ELR (cell line): ENCODE measurements around the gene BBC3.
A peak's percentile ranks its signal among the peaks of the same experiment; 100 is the strongest.
"Not testable (repeated sequence)": the region's sequence is repeated elsewhere in the genome, so short reads cannot be mapped to it uniquely, and the experiment has no call there.

ENCODE experiments used
- DNase-seq: peaks from one replicate; pipeline ENCODE4 v3.0.0-alpha.2; 2015; ENCODE audit warnings: low read depth

BBC3 gene

DNA sequence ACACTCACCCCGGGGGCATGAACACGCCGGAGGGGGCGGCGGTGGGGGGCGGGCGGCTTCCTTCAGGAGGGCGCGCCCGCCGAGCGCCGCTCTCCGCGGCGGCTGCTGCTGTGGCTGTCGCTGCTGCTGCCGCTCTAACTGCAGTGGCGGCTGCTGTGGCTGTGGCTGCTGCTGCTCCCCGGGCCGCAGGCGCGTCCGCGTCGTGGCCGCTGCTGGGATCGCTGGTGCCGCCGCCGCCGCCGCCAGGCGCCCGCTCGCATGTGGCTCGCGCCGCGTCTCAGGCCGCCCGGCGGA is at the start of gene BBC3:
BBC3 (minus strand) TSS at position 279 of the 294 bp plus-strand sequence. CDS start 2,768 bp downstream, outside the sequence.
- DNase-seq: no peak

DNA sequence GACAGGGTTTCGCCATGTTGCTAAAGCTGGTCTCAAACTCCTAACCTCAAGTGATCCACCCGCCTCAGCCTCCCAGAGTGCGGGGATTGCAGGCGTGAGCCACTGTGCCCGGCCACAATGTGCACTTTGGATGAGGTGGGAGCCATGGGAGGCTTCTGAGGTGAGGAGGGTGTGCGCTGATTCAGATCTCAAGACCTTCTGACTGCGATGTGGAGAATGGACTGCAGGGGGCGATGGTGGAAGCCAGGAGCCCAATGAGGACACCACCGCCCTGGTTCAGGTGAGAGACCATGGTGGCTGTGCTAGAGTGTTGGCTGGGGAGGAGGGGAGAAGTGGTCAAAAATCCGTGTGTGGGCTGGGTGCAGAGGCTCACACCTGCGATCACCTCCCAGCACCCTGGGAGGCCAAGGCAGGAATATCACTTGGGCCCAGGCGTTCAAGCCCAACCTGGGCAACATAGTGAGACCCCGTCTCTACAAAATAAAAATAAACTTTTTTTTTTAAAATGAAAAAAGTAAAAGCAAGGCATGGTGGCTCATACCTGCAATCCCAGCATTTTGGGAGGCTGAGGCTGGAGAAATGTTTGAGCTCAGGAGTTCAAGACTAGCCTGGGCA is 49.3 kb upstream of the BBC3 start:
- peak; percentile 56 for DNase-seq

DNA sequence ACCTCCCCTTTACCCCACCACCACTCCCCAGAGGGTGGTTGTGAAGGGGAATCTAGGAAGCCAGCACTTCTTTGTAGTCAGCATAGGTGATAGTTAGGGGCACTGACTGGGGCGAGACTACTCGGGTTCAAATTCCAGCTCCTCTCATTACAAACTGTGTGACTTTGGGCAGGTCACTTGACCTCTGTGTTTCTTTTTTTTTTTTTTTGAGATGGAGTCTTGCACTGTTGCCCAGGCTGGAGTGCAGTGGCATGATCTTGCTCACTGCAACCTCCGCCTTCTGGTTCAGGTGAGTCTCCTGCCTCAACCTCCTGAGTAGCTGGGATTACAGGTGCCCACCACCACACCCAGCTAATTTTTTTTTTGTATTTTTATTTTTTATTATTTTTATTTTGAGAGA is 45.5 kb upstream of the BBC3 start:
- DNase-seq: not testable (repeated sequence)

DNA sequence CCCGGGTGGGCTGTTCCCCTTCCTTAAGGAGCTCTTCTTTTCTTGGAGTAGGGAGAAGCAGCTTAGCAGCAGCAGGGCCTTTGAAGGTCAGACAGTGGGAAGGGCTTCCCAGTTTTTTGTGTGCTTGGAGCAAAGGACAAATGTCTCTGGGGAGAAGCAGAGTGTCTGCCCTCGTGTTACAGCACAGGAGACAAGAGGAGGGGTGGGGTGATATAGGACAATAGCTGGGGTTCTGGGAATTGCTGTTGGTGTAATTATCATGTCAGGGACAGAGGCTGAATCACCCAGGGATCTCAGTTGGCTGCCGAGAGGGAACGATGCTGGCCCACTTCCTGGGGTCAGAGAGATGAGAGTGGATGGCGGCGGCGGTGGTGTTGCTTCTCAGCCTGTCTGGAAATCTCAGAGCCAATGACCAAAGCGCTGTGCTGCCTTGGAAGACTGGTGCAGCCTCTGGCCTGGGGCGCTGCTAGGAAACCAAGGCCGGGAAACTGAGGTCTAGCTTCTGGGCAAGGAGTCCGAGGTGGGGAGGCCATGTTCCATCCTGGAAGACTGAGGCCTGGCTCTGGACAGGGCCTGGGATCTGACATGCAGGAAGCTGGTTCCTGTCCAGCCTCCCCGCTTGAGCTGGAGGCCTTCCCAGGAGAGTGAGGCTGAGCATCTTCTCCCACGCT is 44.9 kb upstream of the BBC3 start:
- DNase-seq: peak; percentile 42

DNA sequence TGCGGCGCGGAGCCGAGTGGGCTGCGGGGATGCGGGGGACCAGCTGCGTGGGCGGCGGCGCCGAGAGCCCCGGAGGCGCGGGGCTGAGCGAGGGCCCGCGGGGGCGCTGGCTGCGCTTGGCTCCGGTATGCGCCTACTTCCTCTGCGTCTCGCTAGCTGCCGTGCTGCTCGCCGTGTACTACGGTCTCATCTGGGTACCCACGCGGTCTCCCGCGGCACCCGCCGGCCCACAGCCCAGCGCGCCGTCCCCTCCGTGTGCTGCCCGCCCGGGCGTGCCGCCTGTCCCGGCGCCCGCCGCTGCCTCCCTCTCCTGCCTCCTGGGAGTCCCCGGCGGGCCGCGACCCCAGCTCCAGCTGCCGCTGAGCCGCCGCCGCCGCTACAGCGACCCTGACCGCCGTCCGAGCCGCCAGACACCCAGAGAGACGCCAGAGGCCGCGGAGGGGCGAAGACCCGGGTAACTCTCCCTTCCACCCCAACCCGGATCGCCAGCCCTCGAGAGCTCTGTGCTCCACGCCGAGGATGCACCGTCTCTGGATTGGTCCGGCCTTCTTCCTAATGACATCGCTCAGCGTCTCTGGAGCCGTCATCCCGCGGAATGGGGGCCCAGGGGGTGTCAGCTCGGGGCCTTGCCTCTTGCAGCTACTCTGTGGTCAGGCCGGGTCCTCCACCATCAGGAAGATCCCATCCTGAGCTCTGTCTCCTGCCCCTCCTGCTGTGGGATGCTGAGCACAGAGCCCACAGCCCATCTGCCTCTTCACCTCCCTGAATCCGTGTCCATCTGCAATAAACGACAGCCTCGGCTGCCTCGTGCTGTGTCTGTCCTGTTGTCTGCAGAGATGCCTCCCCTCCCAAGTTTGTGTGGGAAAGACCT is 44.1 kb upstream of the BBC3 start:
- DNase-seq: peak; percentile 22

DNA sequence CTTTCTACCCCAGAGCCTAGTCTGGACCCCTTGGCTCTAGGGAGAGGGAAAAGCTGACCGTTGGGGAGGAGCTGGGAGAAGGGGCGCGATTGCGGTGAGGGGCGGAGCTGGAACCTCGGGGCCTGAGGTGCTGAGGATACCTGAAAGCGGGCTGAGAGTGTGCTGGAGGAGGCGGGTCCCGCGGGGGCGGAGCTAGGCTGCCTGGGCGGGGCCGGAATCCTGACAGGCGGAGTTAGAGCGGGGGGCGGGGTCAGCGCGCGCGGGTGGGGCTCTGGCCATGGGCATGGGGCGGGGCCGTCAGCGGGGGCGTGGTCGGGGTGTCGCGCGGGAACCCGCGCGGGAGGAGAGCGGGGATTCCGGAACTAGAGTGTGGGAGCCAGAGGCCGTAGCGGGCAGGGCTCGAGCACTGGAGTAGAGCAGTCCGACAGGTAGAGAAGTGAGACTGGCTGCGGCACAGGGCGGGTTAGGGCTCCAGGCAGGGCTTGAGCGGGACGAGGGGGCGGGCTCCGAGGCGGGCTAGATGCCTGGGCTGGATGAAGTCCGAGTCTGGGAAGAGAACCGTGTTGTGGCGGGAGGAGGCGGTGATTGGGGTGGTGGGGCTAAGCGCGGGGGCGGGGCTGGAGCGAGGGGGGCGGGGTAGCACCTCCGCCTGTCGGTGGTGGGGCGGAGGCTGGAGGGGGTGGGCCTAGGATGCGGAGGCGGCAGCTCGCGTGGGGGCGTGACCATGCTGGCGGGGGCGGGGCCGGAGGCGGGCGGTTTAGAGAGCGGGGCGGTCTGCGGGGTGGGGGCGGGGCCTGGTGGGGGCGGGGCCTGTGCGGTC is 43.3 kb upstream of the BBC3 start, which contains the start of gene INAFM1:
INAFM1 (plus strand) TSS at position 815 of the 820 bp plus-strand sequence. CDS start 35 bp downstream, outside the sequence.
- peak; percentile 91 for DNase-seq

- peak; percentile 92 for DNase-seq
Observed at GRCh38 chr19:47273313-47274070, 42.5 kb upstream of the BBC3 start.

GRCh38 chr19:47272448-47273312 is 41.7 kb upstream of the BBC3 start:
- DNase-seq: peak; percentile 11

- no peak for DNase-seq
Observed at GRCh38 chr19:47271949-47272348, 41.0 kb upstream of the BBC3 start.

DNA sequence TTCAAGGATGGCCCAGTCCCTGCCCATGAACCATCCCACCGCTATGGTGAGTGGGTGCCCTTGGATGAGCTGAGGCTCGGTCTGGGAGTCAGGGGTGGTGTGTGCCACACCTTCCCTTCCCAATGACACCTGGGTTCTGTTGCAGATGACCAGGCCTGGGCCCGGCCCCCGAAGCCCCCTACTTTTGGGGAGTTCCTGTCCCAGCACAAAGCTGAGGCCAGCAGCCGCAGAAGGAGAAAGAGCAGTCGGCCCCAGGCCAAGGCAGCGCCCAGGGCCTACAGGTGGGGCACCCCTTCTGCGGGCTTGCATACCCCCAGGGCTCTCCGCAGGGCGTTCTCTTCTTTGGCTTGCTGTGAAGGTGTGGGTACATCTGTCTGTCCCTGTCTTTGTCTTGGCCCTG is 39.4 kb upstream of the BBC3 start:
- DNase-seq: no peak

- no peak for DNase-seq
Observed at GRCh38 chr19:47269596-47269995, 38.6 kb upstream of the BBC3 start.

GRCh38 chr19:47268028-47268427 is 37.0 kb upstream of the BBC3 start:
- DNase-seq: no peak

- no peak for DNase-seq
Observed at GRCh38 chr19:47267350-47267759, 36.4 kb upstream of the BBC3 start.

DNA sequence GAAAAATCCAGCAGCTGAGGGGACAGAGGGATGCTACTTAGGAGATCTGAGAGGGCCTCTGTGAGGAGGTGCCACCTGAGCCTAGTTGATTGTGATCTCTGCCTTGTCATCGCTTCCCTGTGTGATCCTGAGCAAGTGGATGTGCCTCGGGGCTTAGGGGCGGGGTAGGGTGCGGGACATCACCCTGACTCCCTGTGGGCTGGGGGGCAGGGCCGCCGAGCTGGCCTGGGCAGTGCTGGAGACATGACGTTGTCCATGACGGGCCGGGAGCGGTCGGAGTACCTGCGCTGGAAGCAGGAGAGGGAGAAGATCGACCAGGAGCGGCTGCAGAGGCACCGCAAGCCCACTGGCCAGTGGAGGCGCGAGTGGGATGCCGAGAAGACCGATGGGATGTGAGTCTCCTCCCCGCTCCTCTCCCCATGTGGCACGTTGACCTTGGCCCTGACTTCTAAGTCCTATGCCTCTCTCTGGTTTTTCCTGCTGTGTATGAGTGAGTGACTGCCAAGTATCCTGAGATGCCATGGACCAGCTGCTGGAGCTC is 35.5 kb upstream of the BBC3 start:
- DNase-seq: no peak

DNA sequence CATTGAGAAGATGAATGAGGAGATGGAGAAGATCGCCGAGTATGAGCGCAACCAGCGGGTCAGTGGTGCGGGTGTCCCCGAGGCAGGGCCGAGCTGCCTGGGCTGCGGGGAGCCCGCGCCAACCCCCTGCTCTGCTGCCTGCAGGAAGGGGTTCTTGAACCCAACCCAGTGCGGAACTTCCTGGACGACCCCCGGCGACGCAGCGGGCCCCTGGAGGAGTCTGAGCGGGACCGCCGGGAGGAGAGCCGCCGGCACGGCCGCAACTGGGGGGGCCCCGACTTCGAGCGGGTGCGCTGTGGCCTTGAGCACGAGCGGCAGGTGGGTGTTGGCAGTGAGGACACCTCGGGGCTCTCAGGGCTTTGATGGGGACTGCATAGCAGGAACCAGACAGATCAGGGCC is 33.6 kb upstream of the BBC3 start:
- DNase-seq: no peak

GRCh38 chr19:47261946-47262793 is 31.2 kb upstream of the BBC3 start:
- not testable (repeated sequence) for DNase-seq

DNA sequence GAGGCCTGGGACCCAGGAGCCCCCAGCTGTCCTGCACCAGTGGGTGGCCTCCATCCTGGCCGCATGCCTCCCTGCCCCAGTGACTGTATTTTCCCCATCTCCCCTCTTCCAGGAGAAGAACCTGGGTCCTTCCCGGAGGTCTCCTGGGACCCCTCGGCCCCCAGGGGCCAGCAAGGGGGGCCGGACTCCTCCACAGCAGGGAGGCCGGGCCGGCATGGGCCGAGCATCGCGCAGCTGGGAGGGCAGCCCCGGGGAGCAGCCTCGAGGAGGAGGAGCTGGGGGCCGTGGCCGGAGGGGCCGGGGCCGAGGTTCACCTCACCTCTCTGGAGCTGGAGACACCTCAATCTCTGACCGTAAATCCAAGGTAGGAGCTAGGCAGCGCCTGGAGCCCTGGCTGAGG is 29.5 kb upstream of the BBC3 start:
- no peak for DNase-seq

GRCh38 chr19:47258895-47259555 is 28.0 kb upstream of the BBC3 start:
- no peak for DNase-seq

DNA sequence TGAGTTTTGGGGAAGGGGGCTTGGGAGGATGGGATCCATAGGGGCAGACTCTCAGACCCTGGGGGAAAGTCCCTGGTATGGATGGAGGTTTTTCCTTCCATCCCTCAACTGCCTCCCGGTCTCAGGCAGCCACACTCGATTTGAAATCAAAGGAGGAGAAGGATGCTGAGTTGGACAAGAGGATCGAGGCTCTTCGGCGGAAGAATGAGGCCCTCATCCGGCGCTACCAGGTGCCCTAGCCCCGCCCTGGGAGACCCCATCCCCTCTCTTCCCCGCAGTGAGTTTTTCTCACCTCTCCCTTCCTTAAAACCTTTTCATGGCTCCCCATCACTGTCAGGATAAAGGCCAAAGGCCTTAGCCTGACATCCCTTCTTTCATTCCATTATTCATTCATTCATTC is 27.4 kb upstream of the BBC3 start:
- no peak for DNase-seq
